ENCODE data around the gene HAX1.
A peak's percentile ranks its signal among the peaks of the same experiment; 100 is the strongest.
"Not testable (repeated sequence)": the region's sequence is repeated elsewhere in the genome, so short reads cannot be mapped to it uniquely, and the experiment has no call there.

The HAX1 gene

GRCh38 chr1:154272217-154272998, at the start of gene HAX1:
Gene HAX1, plus strand, starts transcription at chr1:154272629. Its CDS starts 95 bp downstream, at chr1:154272724.
- DNase-seq (ENCODE audit: low read depth, low spot score): peak; percentile 96

GRCh38 chr1:154222918-154223317, 49.5 kb upstream of the HAX1 start:
- DNase-seq (ENCODE audit: low read depth, low spot score): no peak

DNA sequence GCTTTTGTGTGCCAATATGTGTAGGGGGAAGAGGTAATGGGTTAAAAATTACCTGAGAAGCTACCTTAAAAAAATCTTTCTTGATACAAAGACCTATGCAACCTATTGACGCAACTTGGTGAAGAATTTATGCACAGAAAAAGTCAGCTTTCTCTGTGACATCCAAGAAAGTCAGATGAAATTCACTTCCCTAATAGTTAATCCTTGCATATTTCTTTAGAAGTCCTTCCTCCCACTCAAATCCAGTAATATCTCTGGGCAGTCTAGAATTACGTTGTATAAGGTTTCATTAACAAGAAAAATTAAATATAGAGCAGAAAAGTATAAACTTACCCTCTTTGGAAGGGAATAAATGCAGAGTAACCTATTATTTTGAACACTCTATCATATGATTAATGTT, 48.8 kb upstream of the HAX1 start:
- no peak for DNase-seq (ENCODE audit: low read depth, low spot score)

DNA sequence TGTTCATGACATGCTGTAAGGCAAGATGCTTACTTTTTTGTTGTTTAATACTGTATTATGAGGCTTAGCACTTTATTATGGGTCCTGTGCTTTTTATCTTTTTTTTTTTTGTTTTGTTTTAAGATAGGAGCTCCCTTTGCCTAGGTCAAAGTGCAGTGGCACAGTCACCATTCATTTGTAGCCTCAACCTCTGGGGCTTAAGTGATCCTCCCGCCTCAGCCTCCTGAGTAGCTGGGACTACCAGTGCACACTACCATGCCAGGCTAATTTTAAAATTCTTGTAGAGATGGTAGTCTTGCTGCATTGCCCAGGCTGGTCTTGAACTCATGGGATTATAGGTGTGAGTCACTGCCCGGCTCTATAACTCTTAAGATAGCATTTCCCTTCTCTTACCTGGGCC, 47.1 kb upstream of the HAX1 start:
- DNase-seq (ENCODE audit: low read depth, low spot score): no peak

DNA sequence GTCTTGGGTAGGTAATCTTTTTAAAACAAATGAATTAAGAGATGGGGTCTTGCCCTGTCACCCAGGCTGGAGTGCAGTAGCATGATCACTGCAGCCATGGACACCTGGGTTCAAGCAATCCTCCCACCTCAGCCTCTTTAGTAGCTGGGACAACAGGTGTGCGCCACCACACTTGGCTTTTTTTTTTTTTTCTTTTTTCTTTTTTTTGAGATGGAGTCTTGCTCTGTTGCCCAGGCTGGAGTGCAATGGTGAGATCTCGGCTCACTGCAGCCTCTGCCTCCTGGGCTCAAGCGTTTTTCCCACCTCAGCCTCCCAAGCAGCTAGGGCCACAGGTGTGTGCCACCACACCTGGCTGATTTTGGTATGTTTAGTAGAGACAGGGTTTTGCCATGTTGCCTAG, 41.3 kb upstream of the HAX1 start:
- DNase-seq (ENCODE audit: low read depth, low spot score): not testable (repeated sequence)

- DNase-seq (ENCODE audit: low read depth, low spot score): not testable (repeated sequence)
These were observed 39.3 kb upstream of the HAX1 start for GRCh38 chr1:154233127-154233526.

GRCh38 chr1:154236855-154237254, 35.6 kb upstream of the HAX1 start:
- no peak for DNase-seq (ENCODE audit: low read depth, low spot score)

DNA sequence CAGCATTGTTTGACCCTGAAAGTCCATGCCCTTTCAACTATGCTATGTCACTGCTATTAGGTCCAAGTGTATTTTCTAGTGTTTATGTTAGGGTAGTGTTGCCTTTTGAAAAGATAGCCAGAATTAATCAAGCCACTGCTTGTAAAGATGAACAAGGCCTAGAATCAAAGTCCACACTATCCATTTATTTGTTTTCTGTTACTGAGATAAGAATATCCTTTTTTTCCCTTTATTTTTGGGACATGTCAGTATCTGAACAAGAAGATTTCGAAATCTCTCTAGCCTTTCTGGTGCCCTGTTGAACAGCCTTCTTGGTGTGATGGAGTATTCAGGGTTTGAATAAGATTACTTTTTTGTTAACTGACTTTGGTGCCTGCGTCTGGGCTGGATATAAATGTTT, 35.0 kb upstream of the HAX1 start:
- DNase-seq (ENCODE audit: low read depth, low spot score): no peak

- DNase-seq (ENCODE audit: low read depth, low spot score): no peak
These were observed 34.4 kb upstream of the HAX1 start for GRCh38 chr1:154237880-154238506.

DNA sequence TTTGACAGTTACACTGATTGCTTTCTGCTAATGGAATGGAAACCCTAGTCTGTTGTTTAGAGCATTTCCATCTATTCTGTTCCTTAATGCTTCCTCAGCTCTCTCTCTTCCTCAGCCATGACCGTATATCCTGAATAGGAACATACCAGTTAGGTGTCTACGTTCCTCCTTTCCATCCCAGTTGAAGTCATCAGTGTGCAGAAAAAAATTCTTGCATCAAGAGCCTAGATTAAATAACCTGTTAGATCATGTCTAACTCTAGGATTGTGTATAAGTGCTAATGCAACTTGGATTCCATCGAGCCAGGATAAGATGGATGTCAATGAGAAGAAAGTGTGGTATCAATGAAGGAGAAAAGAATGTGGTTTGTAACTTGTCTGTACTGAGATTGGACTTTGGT, 32.9 kb upstream of the HAX1 start:
- DNase-seq (ENCODE audit: low read depth, low spot score): no peak

- no peak for DNase-seq (ENCODE audit: low read depth, low spot score)
These were observed 32.1 kb upstream of the HAX1 start for GRCh38 chr1:154240294-154240833.

DNA sequence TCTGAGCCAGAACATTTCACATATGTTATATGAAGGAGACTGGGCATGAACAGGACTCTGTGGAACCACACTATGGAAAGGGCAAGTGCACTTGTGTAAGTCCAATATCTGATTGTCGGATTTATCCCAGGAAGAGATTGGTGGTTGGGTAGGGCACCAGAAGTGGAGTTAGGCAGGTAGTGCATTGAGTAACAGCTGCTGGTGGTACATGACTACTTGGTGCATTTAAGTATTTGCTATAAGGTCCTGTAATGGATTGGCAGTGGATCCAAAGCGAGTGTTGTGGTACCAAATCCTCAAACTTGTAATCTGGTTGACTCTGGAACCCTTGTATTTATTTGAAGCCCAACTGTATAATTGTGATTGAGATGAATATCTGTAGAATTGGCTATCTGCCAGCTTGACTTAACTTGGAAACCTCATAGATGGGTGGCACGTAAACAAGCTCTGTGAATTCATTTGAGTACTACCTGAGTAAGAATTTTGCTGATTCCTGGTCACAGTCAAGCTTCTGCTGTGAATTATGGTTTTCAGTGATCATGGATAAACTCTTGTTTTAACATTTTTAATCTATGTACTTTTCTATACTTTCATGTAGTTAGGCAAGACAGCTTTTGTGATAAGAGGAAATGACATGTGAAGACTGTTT, 30.6 kb upstream of the HAX1 start:
- DNase-seq (ENCODE audit: low read depth, low spot score): no peak

DNA sequence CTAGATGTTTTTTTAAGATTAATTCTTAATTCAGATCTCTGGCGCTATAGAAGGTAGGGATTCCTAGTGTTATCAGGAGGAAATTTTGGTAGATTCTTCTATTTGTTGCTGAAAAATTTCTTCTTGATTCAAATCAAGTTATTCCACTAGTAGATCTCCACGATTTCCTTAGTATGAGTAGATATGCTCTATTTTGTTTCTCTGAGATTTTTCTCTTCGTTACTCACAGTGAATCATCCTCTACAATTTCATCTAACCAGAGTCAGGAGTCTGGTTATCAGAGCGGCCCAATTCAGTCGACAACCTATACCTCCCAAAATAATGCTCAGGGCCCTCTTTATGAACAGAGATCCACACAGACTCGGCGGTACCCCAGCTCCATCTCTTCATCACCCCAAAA, 18.8 kb upstream of the HAX1 start:
- no peak for DNase-seq (ENCODE audit: low read depth, low spot score)

DNA sequence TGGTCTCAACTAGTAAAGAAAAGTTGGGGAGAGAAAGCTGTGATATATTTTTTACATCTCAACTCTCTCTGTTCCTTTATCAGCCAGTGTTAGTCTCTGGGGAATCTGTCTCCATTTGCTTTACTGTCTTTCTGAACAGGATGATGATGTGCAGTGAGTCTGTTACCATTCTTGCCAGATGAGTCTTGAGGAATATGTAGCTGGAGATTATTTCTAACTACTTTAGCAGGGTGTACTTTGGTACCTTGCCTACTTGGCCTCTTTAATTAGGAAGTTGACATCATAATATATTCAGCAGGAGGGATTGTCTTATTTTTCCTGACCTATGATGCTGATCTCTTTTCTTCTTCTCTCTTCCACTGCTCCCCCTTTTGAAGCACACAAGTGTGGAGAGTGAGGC, 15.7 kb upstream of the HAX1 start:
- no peak for DNase-seq (ENCODE audit: low read depth, low spot score)

- no peak for DNase-seq (ENCODE audit: low read depth, low spot score)
These were observed 13.6 kb upstream of the HAX1 start for GRCh38 chr1:154258784-154259183.

- no peak for DNase-seq (ENCODE audit: low read depth, low spot score)
These were observed 12.3 kb upstream of the HAX1 start for GRCh38 chr1:154260127-154260526.

GRCh38 chr1:154263465-154264332, 8.7 kb upstream of the HAX1 start:
- peak; percentile 32 for DNase-seq (ENCODE audit: low read depth, low spot score)

GRCh38 chr1:154264454-154264853, 8.0 kb upstream of the HAX1 start:
- DNase-seq (ENCODE audit: low read depth, low spot score): peak; percentile 24

DNA sequence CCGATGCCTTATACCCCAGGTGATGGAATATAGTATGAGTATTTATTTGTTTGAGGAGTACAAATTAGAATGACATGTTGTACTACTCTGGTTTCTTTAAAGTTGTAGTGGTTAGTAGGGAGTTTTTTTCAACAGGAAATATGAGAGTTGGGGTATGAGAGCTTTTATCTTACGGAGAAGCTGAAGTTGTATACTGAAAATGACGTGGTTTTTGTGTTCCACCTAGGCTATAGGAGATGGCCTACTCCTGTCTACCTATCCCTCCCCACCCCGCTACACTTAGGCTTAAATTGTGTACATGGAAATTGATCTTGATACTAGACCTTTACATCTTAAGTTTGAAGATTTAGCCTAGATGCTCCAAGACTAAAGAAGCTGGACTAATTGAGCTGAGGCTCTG, 6.8 kb upstream of the HAX1 start:
- no peak for DNase-seq (ENCODE audit: low read depth, low spot score)

DNA sequence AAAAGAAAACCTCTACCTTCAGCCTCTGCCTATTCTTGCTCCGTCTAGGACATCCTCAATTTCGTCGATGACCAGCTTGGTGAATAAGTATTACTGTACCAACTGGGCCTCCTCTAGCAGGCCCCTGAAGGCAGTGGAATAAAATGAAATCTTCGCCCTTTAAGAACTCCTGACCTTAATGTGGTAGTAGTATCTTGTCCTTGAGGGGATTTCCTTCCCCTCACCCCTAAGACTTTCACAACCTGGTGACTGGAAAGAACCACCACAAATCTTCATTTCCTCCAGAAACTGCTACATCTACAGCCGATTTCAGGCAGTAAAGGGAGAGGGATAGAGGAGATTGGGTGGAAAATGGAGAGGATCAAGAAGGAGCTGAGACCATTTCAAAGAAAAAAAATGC, 1.6 kb upstream of the HAX1 start:
- no peak for DNase-seq (ENCODE audit: low read depth, low spot score)

- DNase-seq (ENCODE audit: low read depth, low spot score): no peak
These were observed 652 bp downstream of the HAX1 start for GRCh38 chr1:154272999-154273563.
